ENCODE data around the gene ALOX15. TPM values are rescaled to one million over a fixed set of nuclear protein-coding genes. Genes with fewer than 3 reads are reported as not detected.
"Not testable (repeated sequence)": the region's sequence is repeated elsewhere in the genome, so short reads cannot be mapped to it uniquely, and the experiment has no call there.

Gene ALOX15
- total RNA-seq, 2 experiments from 2014 or later: 1.8 TPM; not detected in 1

DNA sequence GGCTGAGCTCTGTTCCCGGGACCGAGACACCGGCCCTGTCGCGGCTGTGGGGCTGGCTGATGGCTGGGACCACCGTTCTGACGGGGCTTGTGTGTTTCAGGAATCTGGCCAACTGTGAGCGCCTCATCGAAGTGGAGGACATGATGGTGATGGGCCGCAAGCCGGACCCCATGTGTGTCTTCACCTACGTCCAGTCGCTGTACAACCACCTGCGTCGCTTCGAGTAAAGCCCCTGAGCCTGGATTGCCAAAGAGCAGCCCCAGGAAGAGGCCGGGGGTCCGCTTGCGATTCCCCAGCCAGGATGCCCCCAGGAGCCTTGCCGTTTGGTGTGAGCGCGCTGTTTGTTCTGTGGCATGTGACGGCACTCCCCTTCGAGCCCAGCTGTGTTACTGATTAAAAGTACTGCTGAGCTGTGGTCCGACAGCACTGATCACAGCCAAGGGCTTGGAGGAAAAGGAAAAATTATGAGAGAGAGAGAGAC lies 34.2 kb downstream of the ALOX15 start:
- H3K9me3 ChIP-seq (ENCODE audit: low read length): no peaks in the 10 kb centered on the region
- intact Hi-C loops (cut with micrococcal nuclease; ENCODE audit: unreplicated experiment): no loop called here
- H3K27ac ChIP-seq (ENCODE audit: low read depth, low read length, poor library complexity, severe bottlenecking): no peak overlapping the region
- no peaks in the 10 kb centered on the region for H3K9me2 ChIP-seq (ENCODE audit: insufficient read depth, low read length)
- CTCF ChIA-PET (ENCODE audit: unreplicated experiment): no interaction called here
- no peak overlapping the region for H3K4me2 ChIP-seq (ENCODE audit: low read length)
- H3K4me1 ChIP-seq (ENCODE audit: insufficient read depth, low read length, poor library complexity, severe bottlenecking): no peaks in the 10 kb centered on the region
- H3K36me3 ChIP-seq (ENCODE audit: insufficient read depth, low read length): no peaks in the 10 kb centered on the region
- TF ChIP-seq, protein P1, sequence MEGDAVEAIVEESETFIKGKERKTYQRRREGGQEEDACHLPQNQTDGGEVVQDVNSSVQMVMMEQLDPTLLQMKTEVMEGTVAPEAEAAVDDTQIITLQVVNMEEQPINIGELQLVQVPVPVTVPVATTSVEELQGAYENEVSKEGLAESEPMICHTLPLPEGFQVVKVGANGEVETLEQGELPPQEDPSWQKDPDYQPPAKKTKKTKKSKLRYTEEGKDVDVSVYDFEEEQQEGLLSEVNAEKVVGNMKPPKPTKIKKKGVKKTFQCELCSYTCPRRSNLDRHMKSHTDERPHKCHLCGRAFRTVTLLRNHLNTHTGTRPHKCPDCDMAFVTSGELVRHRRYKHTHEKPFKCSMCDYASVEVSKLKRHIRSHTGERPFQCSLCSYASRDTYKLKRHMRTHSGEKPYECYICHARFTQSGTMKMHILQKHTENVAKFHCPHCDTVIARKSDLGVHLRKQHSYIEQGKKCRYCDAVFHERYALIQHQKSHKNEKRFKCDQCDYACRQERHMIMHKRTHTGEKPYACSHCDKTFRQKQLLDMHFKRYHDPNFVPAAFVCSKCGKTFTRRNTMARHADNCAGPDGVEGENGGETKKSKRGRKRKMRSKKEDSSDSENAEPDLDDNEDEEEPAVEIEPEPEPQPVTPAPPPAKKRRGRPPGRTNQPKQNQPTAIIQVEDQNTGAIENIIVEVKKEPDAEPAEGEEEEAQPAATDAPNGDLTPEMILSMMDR (conservative IDR thresholded peaks at IDR 0.05; ENCODE audit: low read length): no peak
- TF ChIP-seq EZH2phosphoT487 (IDR thresholded peaks at IDR 0.05; ENCODE audit: borderline replicate concordance, low read depth, low read length): no peak
- H3K4me3 ChIP-seq (ENCODE audit: low read depth, low read length, poor library complexity, severe bottlenecking): no peak overlapping the region
- no peaks in the 10 kb centered on the region for H4K20me1 ChIP-seq (ENCODE audit: insufficient read depth, low read length)
- H2AFZ ChIP-seq (ENCODE audit: low read length): no peak overlapping the region
- POLR2A ChIA-PET: no interaction called here
- no peaks in the 10 kb centered on the region for H3K79me2 ChIP-seq (ENCODE audit: insufficient read depth, low read depth, low read length)
- BruUV-seq (replicated peaks): no TSS peak
- no peak for DNase-seq (ENCODE audit: low spot score)

DNA sequence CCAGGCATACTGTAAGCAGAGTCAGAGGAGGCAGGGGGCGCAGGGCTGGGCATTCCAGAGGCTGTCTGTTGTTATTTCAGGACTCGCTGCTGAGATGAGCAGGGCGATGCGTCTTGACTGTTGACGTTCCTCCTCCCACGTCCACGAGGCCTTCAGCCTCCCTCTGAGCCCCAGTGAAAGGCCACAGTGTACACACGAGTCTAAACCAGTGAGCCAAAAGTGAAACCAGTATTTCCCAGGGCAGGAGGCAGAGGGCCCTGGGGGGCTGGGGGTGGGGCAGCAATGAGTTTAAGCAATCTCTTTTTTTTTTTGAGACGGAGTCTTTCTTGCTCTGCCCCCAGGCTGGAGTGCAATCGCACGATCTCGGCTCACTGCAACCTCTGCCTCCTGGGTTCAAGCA lies 35.7 kb downstream of the ALOX15 start:
- Histone ChIP-seq H4K20me1 (ENCODE audit: insufficient read depth, low read length) (no peaks in the 10 kb centered on the region), H3K9me2 (ENCODE audit: insufficient read depth, low read length) (no peaks in the 10 kb centered on the region), H3K79me2 (ENCODE audit: insufficient read depth, low read depth, low read length) (no peaks in the 10 kb centered on the region), H3K9me3 (ENCODE audit: low read length) (no peaks in the 10 kb centered on the region), H3K4me3 (ENCODE audit: low read depth, low read length, poor library complexity, severe bottlenecking) (no peak overlapping the region), H3K36me3 (ENCODE audit: insufficient read depth, low read length) (no peaks in the 10 kb centered on the region), H2AFZ (ENCODE audit: low read length) (no peak overlapping the region), H3K4me1 (ENCODE audit: insufficient read depth, low read length, poor library complexity, severe bottlenecking) (no peaks in the 10 kb centered on the region), H3K4me2 (ENCODE audit: low read length) (no peak overlapping the region), H3K27ac (ENCODE audit: low read depth, low read length, poor library complexity, severe bottlenecking) (no peak overlapping the region)
- CTCF ChIA-PET (ENCODE audit: unreplicated experiment): no interaction called here
- BruUV-seq (replicated peaks): no TSS peak
- DNase-seq (ENCODE audit: low spot score): no peak
- POLR2A ChIA-PET: interaction anchor here (0.7 kb wide), 1 partner anchor 24 kb away, joined by 5 read pairs; no protein-coding TSS in a partner anchor
- intact Hi-C loops (cut with micrococcal nuclease; ENCODE audit: unreplicated experiment): no loop called here
- TF ChIP-seq, protein P1 (conservative IDR thresholded peaks at IDR 0.05; ENCODE audit: low read length): no peak
- TF ChIP-seq EZH2phosphoT487 (IDR thresholded peaks at IDR 0.05; ENCODE audit: borderline replicate concordance, low read depth, low read length): no peak

DNA sequence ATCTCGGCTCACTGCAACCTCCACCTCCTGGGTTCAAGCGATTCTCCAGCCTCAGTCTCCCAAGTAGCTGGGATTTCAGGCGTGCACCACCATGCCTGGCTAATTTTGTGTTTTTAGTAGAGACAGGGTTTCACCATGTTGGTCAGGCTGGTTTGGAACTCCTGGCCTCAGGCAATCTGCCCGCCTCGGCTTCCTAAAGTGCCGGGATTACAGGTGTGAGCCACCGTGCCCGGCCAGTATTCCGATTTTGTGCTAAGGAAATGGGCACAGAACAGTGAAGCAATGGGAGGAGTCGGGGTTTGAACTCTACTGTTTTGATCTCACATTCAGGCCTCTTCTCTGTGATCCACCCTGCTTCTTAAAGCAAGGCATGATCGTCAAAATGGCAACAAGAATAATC lies 36.7 kb downstream of the ALOX15 start:
- H3K4me1 ChIP-seq (ENCODE audit: insufficient read depth, low read length, poor library complexity, severe bottlenecking); H3K9me2 ChIP-seq (ENCODE audit: insufficient read depth, low read length); DNase-seq (ENCODE audit: low spot score); H3K4me2 ChIP-seq (ENCODE audit: low read length); CTCF ChIA-PET (ENCODE audit: unreplicated experiment); intact Hi-C loops (cut with micrococcal nuclease; ENCODE audit: unreplicated experiment); H3K79me2 ChIP-seq (ENCODE audit: insufficient read depth, low read depth, low read length); H3K36me3 ChIP-seq (ENCODE audit: insufficient read depth, low read length); BruUV-seq (replicated peaks); H3K27ac ChIP-seq (ENCODE audit: low read depth, low read length, poor library complexity, severe bottlenecking); H2AFZ ChIP-seq (ENCODE audit: low read length); H3K9me3 ChIP-seq (ENCODE audit: low read length); H4K20me1 ChIP-seq (ENCODE audit: insufficient read depth, low read length); H3K4me3 ChIP-seq (ENCODE audit: low read depth, low read length, poor library complexity, severe bottlenecking): not testable (repeated sequence)
- POLR2A ChIA-PET: interaction anchor here (0.7 kb wide), 1 partner anchor 474 kb away, joined by 7 read pairs; no protein-coding TSS in a partner anchor

All from OCI-LY7 (cell line).